Body of pancreas (tissue), 4 donors: ENCODE results near the gene CCL11. TPM values are rescaled to one million over a fixed set of nuclear protein-coding genes. Genes with fewer than 3 reads are reported as not detected.

Experiments
- ATAC-seq: fragments of 150-250 bp; one replicate; pipeline ENCODE4 v1.9.1; 2016
- DNase-seq, 4 donors: peaks; one replicate each; pipeline ENCODE4 v3.0.0-alpha.2; 2019
- H3K27ac ChIP-seq, 4 donors: fragments of 200-600 bp; sonication (generic); 1 replicate in 3 of 4; 2 replicates in 1 of 4; pipeline versions ENCODE4 v1.5.1 to v1.6.1; 2016 to 2019; ENCODE audit warnings: mild to moderate bottlenecking in 1 of 4, mixed read lengths in 1 of 4, moderate library complexity in 1 of 4
- H3K27me3 ChIP-seq, 2 donors: fragments of 200-600 bp; sonication (generic); one replicate each; pipeline ENCODE4 v1.6.0; 2016; ENCODE audit warnings: mild to moderate bottlenecking in 1 of 2
- H3K36me3 ChIP-seq, 2 donors: fragments of 200-600 bp; sonication (generic); replicated peaks in 1 of 2; 2 replicates each; pipeline ENCODE4 v1.5.1; 2016; ENCODE audit warnings: low read depth in 2 of 2; ENCODE audit not compliant: insufficient read depth in 1 of 2
- H3K4me1 ChIP-seq: fragments of 200-600 bp; sonication (generic); one replicate; pipeline ENCODE4 v1.6.0; 2016
- H3K4me3 ChIP-seq, 2 donors: fragments of 200-600 bp; sonication (generic); 1 replicate in 1 of 2; 2 replicates in 1 of 2; pipeline ENCODE4 v1.5.1; 2016 to 2019
- H3K9me3 ChIP-seq, 3 donors: fragments of 200-600 bp; sonication (generic); 1 replicate in 2 of 3; 2 replicates in 1 of 3; pipeline ENCODE4 v1.5.1; 2016
- POLR2A ChIP-seq, 3 donors: fragments of 450-650 bp; IDR thresholded peaks; one replicate each; pipeline ENCODE4 v1.6.1; 2016; ENCODE audit warnings: antibody characterized with exemption in 3 of 3, mild to moderate bottlenecking in 2 of 3
- WGBS, 2 donors: methylation state at CpG; one replicate each; pipeline ENCODE4 v1.1.5; 2017; 5-methylcytosine and 5-hydroxymethylcytosine counted together
- intact Hi-C: fragments of 100-400 bp; cut with DNase I; formaldehyde crosslinking; loops from one replicate; pipeline ENCODE4 v1.15.1; 2023
- total RNA-seq, 2 donors: library from RNA; depleted of rRNA; stranded (reverse); fragments of >200 nt; gene quantifications; one replicate each; pipeline ENCODE4 v1.1.0, GENCODE V29; 2016
- TF ChIP-seq, protein P1 (sequence below), 7 experiments: fragments of 450-650 bp in 4 of 7; fragments of 200-600 bp in 3 of 7; sonication (generic) in 3 of 7; IDR thresholded peaks; one replicate each; pipeline ENCODE4 v1.5.1; 2016 to 2019; ENCODE audit warnings: antibody characterized with exemption in 7 of 7

CCL11 gene
- total RNA-seq, 2 donors from 2014 or later = not detected

DNA sequence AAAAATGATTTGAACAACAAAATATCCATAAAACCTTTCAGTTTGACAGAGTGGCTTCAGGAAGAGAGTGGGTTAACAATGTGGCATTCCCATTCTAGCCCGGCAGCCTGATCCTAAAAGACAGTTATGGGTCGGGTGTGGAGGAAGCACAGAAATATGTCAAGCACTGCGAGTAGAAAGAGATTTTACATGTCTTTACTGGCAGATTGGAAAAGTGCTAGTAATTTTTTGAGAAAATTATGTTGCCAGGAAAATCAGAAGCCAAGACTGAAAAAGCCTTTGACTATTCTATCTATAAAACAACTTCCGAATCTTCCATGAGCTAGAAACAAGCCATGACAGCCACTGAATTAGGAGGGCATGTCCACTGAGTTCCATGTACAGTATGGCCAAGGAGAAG lies 24.7 kb upstream of the CCL11 start:
- no peak overlapping the region for H3K4me3 ChIP-seq
- H3K36me3 ChIP-seq = no peaks in the 10 kb centered on the region
- no peaks in the 10 kb centered on the region for H3K9me3 ChIP-seq
- no peak overlapping the region for H3K27ac ChIP-seq
- DNase-seq = no peak
- no peaks in the 10 kb centered on the region for H3K27me3 ChIP-seq
- no peak for ATAC-seq
- intact Hi-C loops = no loop called here
- H3K4me1 ChIP-seq = peaks cover 6% of the 10 kb centered on the region
- WGBS, 2 donors = 39 to 42% methylated on average over 4 of the region's 4 CpGs
- TF ChIP-seq, protein P1, sequence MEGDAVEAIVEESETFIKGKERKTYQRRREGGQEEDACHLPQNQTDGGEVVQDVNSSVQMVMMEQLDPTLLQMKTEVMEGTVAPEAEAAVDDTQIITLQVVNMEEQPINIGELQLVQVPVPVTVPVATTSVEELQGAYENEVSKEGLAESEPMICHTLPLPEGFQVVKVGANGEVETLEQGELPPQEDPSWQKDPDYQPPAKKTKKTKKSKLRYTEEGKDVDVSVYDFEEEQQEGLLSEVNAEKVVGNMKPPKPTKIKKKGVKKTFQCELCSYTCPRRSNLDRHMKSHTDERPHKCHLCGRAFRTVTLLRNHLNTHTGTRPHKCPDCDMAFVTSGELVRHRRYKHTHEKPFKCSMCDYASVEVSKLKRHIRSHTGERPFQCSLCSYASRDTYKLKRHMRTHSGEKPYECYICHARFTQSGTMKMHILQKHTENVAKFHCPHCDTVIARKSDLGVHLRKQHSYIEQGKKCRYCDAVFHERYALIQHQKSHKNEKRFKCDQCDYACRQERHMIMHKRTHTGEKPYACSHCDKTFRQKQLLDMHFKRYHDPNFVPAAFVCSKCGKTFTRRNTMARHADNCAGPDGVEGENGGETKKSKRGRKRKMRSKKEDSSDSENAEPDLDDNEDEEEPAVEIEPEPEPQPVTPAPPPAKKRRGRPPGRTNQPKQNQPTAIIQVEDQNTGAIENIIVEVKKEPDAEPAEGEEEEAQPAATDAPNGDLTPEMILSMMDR (IDR thresholded peaks at IDR 0.05) = no peak
- TF ChIP-seq POLR2A (IDR thresholded peaks at IDR 0.05) = no peak

DNA sequence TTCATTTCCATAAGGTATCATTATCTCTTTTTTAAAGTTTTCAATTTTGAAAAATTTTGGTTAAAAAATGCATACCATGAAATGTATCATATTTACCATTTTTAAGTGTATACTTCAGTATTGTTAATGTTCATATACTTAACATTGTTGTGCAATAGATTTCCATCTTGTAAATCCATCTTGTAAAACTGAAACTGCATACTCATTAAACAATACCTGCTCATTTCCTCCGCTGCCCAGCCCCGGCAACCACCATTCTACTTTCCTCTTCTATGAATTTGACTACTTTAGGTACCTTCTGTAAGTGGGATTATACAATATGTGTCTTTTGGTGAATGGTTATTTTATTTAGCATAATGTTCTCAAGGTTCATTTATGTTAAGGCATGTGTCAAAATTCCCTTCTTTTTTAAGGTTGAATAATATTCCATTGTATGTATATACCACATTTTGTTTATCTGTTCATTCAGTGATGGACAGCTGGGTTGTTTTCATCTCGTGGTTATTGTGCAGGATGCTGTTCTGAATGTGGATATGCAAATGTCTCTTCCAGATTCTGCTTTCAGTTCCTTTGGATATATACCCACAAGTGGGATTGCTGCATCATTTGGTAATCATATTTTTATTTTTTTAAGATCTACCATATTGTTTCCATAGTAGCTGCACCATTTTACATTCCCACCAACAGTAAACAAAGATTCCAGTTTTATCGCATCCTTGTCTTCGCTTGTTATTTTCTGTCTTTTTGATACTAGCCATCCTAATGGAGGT lies 23.8 kb upstream of the CCL11 start:
- H3K27ac ChIP-seq = no peak overlapping the region
- H3K4me3 ChIP-seq = no peak overlapping the region
- TF ChIP-seq POLR2A (IDR thresholded peaks at IDR 0.05) = no peak
- TF ChIP-seq, protein P1 (IDR thresholded peaks at IDR 0.05) = no peak
- no peaks in the 10 kb centered on the region for H3K4me1 ChIP-seq
- no peaks in the 10 kb centered on the region for H3K9me3 ChIP-seq
- H3K36me3 ChIP-seq = no peaks in the 10 kb centered on the region
- 79 to 85% methylated on average over 5 of the region's 5 CpGs for WGBS, 2 donors
- H3K27me3 ChIP-seq = no peaks in the 10 kb centered on the region
- no peak for ATAC-seq
- DNase-seq = no peak
- intact Hi-C loops = no loop called here

DNA sequence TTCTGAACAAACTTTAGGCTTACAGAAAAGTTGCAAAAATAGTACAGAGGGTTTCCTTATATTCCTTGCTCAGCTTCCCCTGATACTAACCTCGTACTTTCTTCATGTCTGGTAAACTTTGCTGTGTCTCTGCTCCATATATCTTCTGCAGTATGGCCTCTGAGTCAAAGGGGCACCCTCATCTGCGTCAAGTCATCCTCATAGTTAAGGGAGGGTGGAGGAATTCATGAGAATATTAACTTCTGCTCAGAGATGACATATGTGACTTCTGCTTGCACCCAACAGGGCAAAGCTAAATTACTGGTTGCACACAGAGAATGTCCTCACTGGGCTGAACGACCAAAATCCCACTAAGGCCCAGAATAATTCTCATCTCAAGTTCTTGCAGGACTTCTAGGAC lies 19.8 kb upstream of the CCL11 start:
- Histone ChIP-seq H3K27ac (no peak overlapping the region), H3K4me1 (no peaks in the 10 kb centered on the region), H3K27me3 (no peaks in the 10 kb centered on the region), H3K4me3 (no peak overlapping the region), H3K9me3 (no peaks in the 10 kb centered on the region), H3K36me3 (no peaks in the 10 kb centered on the region)
- 18 to 40% methylated on average over 3 of the region's 3 CpGs for WGBS, 2 donors
- TF ChIP-seq POLR2A (IDR thresholded peaks at IDR 0.05) = no peak
- TF ChIP-seq, protein P1 (IDR thresholded peaks at IDR 0.05) = no peak
- DNase-seq (no peak), ATAC-seq (no peak)
- intact Hi-C loops = no loop called here

DNA sequence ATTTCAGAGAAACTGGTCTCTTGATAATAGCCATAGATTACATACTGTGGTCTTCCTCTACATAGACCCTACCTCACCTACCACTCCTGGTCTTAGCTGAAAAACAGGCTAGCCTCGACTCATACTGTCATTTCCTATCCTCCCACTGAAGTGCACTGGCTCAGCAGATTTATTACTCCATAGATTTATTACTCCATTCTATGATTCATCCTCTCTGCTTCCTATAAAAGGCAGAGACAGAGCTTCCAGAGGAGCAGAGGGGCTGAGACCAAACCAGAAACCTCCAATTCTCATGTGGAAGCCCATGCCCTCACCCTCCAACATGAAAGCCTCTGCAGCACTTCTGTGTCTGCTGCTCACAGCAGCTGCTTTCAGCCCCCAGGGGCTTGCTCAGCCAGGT lies 15.6 kb upstream of the CCL11 start, which contains the start of gene CCL7:
Gene CCL7, plus strand, starts transcription at position 253 of the 400 bp plus-strand sequence. Its CDS starts 70 bp downstream, at position 323.
- Histone ChIP-seq H3K4me1 (no peaks in the 10 kb centered on the region), H3K27me3 (no peaks in the 10 kb centered on the region), H3K27ac (no peak within 1 kb of the TSS), H3K9me3 (no peaks in the 10 kb centered on the region), H3K4me3 (no peak within 1 kb of the TSS), H3K36me3 (no peaks in the 10 kb centered on the region)
- ATAC-seq (no peak), DNase-seq (no peak)
- TF ChIP-seq, protein P1 (IDR thresholded peaks at IDR 0.05) = no peak
- no peak for TF ChIP-seq POLR2A (IDR thresholded peaks at IDR 0.05)
- intact Hi-C loops = no loop called here
- 32 to 35% methylated on average over 1 of the region's 1 CpG for WGBS, 2 donors

DNA sequence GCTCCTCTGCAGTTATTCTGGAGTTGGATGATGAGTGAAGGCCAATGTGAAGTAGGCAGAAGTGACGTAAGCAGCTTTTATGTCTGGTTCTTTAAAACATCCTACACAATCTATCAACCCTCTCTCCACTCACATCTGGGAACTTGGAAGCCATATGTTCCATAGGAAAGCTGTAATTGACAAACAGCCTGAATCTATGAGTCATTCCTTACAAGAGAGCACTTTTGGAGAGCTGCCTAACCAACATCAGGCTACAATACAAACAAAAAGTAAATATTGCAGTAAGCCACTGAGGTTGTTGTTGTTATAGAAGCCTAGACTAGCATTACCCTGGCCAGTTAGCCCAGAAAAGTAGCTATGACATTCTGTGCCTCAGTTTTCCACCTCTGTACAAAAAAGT lies 9.7 kb upstream of the CCL11 start:
- H3K4me1 ChIP-seq = no peaks in the 10 kb centered on the region
- H3K27me3 ChIP-seq = no peaks in the 10 kb centered on the region
- H3K9me3 ChIP-seq = no peaks in the 10 kb centered on the region
- WGBS, 2 donors = 0 to 3% methylated on average over 1 of the region's 1 CpG
- no peak for ATAC-seq
- no peak for TF ChIP-seq POLR2A (IDR thresholded peaks at IDR 0.05)
- TF ChIP-seq, protein P1 (IDR thresholded peaks at IDR 0.05) = no peak
- H3K4me3 ChIP-seq = no peak overlapping the region
- DNase-seq = no peak
- no peak overlapping the region for H3K27ac ChIP-seq
- intact Hi-C loops = no loop called here
- H3K36me3 ChIP-seq = no peaks in the 10 kb centered on the region
